ENCODE data around the gene ALAD. TPM values are rescaled to one million over a fixed set of nuclear protein-coding genes. Genes with fewer than 3 reads are reported as not detected.

Gene ALAD
- 14.1 and 21.0 TPM in 2 replicates for total RNA-seq

GRCh38 chr9:113401027-113401792 is at the start of gene ALAD:
Gene ALAD, minus strand, starts transcription at chr9:113401284. Its CDS starts 7,725 bp downstream, at chr9:113393559.

GRCh38 chr9:113410207-113410864 is 9.3 kb upstream of the ALAD start, which contains the start of the genes C9orf43 and POLE3:
Gene C9orf43, plus strand, starts transcription at chr9:113410747. Its CDS starts 2,747 bp downstream, at chr9:113413494.
Gene POLE3, minus strand, starts transcription at chr9:113410675. Its CDS starts 382 bp downstream, at chr9:113410293.

GRCh38 chr9:113376634-113377567 is 24.2 kb downstream of the ALAD start, which contains the start of gene HDHD3:
Gene HDHD3, minus strand, starts transcription at chr9:113376986. Its CDS starts 2,632 bp downstream, at chr9:113374354.

GRCh38 chr9:113349445-113350094 is 51.5 kb downstream of the ALAD start, which contains the start of gene BSPRY:
Gene BSPRY, plus strand, starts transcription at chr9:113349541. Its CDS starts 39 bp downstream, at chr9:113349580.

GRCh38 chr9:113340011-113340699 is 60.9 kb downstream of the ALAD start, which contains the start of gene WDR31:
Gene WDR31, minus strand, starts transcription at chr9:113340275. Its CDS starts 8,253 bp downstream, at chr9:113332022.

Other genes starting within 250 kb of the ALAD start
- 15.6 and 19.1 TPM in 2 replicates for gene FKBP15, start 180.0 kb downstream of the ALAD start, total RNA-seq
- 12.0 and 16.8 TPM in 2 replicates for gene SLC31A1, start 179.7 kb downstream of the ALAD start, total RNA-seq
- gene CDC26, start 125.7 kb downstream of the ALAD start, total RNA-seq, result 45.0 and 53.3 TPM in 2 replicates
- gene PRPF4, start 125.6 kb downstream of the ALAD start, total RNA-seq, result 26.6 and 27.1 TPM in 2 replicates
- gene RNF183, start 97.9 kb downstream of the ALAD start, total RNA-seq, result not detected in 2 replicates
- gene WDR31, start 61.0 kb downstream of the ALAD start, total RNA-seq, result 0.54 and 0.75 TPM in 2 replicates
- gene BSPRY, start 51.7 kb downstream of the ALAD start, total RNA-seq, result not detected in 2 replicates
- 4.9 TPM in 2 replicates for gene HDHD3, start 24.3 kb downstream of the ALAD start, total RNA-seq
- 40.4 and 55.8 TPM in 2 replicates for gene POLE3, start 9.4 kb upstream of the ALAD start, total RNA-seq
- gene C9orf43, start 9.5 kb upstream of the ALAD start, total RNA-seq, result 0.09 and 0.36 TPM in 2 replicates
- 299 and 327 TPM in 2 replicates for gene RGS3, start 62.4 kb upstream of the ALAD start, total RNA-seq